NCI-H2107 treated with DMSO at 0.1 percent for 48 hours (cell line): ENCODE results near the gene ADD1.
"Not testable (repeated sequence)": the region's sequence is repeated elsewhere in the genome, so short reads cannot be mapped to it uniquely, and the experiment has no call there.

Experiments
- DNase-seq: peaks from one replicate; lab custom pipeline; 2025; ENCODE audit not compliant: unreplicated experiment; lab: John Stamatoyannopoulos, UW

The ADD1 gene

DNA sequence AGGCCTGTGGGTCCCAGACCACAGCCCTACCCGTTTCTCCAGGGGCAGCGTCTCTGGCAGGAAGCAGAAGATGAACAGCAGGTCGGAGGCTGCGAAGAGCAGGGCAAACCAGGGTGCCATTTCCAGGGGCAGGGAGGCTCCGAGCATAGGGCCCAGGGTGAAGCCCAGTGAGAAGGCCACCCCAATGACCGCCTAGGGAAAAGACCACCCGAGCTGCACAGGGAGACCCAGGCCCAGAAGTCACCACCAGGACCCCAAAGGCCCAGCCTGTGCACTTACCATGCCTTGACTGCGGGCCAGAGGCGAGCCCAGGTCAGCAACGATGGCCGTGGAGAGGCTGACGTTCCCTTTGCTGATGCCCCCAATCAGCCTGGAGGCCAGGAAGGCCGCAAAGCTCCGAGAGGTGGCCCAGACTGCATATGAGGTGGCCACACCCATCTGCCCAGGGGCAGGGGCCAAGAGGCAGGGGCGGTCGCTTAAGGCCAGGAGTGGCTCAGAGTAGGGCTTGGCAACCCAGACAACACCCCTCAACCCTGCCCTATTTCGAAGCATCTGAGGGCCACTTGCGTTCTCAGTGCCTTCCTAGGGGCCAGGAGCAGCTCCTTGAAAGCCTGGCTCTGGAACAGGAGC, 88.8 kb downstream of the ADD1 start:
- no peak for DNase-seq

GRCh38 chr4:2932951-2933565, 89.4 kb downstream of the ADD1 start:
- no peak for DNase-seq

- DNase-seq: no peak
Observed at GRCh38 chr4:2933566-2934076, 90.0 kb downstream of the ADD1 start.

- DNase-seq: no peak
Observed at GRCh38 chr4:2934077-2934812, 90.6 kb downstream of the ADD1 start.

GRCh38 chr4:2934813-2935761, 91.4 kb downstream of the ADD1 start:
- DNase-seq: peak; percentile 49

DNA sequence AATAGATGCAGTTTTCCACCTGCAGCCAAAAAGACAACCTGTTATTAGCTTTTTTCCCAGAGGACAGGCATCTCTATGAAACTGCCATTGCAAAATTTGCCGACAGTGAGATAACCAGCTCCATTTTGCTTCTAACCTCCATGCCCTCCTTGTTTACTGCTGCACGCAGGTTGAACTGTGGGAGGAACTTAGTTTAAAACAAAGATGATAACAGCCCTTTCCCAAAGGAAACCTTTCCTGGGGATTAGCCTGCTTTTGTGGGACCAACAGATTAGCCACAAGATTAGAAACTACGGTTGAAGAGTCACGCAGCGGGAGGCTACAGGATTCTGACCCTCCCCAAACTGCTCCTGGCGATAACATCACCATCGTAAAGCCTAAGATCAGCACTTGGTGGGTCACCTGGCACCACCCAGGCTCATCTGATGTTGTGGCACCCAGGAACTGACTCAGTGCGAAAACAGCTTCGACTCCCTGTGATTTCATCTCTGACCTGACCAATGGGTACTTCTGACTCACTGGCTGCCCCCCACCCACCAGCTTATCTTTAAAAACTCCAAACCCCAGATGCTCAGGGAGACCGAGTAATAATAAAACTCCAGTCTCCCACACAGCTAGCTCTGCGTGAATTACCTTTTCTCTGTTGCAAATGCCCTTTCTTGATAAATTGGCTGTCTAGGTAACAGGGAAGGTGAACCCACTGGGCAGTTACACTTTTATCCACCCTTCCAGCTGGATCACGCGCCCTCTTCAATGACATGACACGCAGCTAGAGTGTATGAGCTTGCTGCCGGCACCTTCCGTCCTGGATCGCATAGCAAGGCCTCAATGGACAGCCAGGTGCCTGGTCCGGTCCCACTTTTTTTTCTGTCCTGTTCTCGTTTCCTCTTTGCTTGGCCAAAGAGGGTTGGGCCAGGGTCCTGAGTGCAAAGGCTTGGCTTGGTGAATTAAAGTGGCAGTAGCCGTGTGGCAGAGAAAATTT, 92.4 kb downstream of the ADD1 start:
- no peak for DNase-seq

GRCh38 chr4:2936773-2937145, 93.1 kb downstream of the ADD1 start:
- DNase-seq: no peak

- peak; percentile 26 for DNase-seq
Observed at GRCh38 chr4:2937146-2937857, 93.7 kb downstream of the ADD1 start.

- DNase-seq: no peak
Observed at GRCh38 chr4:2937986-2938385, 94.3 kb downstream of the ADD1 start.

DNA sequence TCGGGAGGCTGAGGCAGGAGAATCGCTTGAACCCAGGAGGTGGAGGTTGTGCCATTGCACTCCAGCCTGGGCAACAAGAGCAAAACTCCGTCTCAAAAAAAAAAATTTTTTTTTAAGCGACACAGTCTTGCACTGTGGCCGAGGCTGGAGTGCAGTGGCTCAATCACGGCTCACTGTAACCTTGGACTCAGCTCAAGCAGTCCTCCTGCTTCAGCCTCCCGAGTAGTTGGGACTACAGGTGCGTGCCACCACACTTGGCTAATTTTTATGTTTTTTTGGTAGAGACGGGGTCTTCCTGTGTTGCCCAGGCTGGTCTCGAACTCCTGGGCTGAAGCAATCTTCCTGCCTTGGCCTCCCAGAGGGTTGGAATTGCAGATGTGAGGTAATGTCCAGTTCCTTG, 94.8 kb downstream of the ADD1 start:
- not testable (repeated sequence) for DNase-seq

GRCh38 chr4:2938906-2939305, 95.3 kb downstream of the ADD1 start:
- DNase-seq: no peak

DNA sequence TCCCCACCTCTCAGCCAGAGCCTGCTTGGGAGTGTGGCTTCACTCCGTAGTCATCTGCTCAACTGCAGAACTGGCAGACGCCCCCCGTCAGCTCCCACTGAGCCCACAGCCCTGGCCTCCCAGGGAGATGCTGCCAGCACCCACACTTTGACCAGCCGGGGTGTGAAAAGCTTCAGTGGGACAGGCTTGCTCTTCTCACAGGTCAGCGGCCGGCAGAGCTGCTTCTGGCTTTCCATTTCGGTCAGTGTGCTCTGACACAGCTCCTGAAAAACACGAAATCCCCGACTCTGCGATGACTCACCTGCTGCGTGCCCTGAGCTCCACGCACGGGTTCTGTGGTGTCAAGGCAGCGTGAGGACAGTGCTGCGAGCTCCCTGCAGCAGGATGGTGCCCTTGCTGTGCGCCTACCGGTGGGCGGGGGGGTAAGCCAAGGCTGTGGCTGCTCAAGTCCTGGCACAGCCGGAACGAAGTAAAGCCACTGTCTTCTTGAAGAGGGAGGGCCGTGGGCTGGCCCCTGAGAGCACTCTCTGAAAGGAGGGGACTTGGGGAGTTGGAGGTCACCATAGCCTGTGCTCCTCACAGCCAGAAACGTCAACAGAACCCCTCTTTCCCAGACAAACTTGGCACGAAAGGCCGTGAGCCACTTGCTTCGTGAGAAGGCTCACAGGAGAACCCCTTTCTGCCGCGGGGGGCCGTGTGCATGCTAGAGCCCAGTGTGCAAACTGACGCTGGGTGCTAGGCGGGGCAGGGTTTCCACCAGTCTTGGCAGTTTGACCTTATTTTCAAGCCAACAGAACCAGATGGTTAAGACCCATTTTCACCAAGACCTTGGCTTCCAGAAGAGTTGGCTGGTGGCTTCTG, 96.0 kb downstream of the ADD1 start:
- no peak for DNase-seq

DNA sequence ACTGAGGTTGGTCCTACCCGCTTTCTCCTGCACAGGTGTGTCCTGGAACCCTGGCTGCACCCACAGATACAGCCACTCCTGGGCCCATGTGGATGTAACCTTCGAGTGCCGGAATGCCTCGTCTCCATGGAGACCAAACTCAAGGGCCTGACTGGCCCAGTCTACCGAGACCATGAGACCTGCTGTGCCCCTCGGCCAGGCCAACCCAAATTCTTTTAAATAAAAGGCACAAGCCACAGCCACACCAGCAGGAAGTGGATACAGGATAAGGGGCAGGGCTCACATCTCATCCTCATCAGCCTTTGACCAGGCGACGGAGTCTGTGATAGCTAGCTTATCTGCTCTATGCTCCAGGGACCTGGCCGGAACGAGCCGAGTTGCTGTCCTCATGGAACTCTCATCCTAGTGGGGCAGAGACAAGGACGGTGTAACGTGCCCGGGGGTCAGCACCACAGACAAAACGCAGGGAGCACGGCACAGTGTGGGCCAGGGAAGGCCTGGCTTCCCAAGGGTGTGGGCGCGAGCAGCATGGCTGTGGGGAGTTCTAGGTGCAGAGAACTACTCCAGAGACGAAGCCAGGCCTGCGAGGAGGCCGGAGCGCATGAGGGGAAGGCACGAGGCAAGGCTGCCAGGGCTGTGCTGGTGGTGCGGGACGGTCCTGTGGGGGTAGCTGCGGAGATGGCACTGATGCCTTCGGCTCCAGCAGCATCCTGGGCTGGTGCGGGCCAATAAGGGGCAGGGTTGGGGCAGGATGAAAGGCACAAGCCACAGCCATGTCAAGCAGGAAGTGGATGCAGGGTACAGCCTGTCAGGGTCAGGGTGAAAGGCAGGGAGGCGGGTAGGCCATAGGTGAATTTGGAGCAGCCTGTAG, 96.9 kb downstream of the ADD1 start:
- no peak for DNase-seq

DNA sequence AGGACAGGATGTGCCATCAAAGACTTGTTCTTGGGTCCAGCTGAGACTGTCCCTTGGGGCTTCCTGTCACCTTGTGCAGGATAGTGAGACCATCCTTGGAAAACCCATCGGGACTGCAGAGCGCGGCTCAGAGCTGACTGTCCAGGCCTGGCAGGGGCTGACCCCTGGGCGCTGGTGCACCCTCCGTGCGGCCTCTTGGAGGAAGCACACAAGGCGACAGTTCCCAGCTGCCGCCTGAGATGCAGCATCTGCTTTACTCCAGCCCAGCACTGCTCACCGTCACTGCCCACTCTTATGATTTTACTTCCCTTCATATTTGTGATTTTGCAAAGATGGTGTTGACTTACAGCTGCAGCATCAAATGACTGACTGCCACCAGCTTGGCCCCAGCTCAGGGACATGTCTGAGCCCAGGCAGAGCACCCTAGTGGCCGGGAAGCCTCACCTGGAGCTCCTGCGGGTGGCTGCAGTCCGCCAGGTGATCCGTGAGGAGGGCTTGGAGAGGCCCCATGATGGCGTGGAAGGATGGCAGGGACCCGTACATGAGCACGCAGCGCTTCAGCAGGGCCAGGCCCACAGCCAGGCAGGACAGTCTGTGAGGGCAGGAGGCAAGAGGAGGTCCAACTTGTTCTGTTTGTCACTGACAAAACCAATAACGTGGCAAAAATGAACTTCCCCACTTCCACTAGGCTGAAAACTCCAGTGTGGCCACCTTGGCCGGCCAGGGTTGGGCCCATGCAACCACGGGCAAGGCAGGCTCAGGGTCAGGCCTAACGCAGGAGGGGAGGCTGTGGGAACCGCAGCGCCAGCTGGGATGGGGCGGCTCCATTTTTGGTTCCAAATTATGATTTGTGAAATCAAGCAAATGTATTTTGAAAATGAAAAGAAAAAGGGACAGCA, 97.7 kb downstream of the ADD1 start:
- no peak for DNase-seq

DNA sequence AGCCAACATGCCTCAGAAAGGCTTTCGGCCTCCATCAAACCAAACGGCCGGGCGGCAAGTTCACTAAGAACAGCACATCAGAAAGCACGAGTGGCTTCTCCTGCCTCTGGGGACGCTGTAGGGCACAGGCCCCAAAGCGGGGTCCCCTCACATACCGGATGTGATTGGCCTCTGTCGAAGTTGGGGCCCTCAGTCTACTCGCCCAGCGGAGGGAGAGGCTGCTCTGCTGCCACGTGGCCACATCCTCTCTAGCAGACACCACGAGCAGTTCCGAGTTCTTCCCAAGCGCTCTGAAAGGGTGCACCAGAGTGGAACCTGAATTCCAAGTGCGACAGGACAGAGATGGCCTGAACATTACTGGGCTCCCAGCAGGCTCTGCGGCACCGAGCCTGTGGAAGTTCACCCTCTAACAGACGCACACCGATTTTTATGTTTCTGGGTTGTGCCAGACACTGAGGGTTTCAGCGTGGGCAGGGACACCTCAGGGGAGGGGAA, 98.4 kb downstream of the ADD1 start:
- no peak for DNase-seq
